ENCODE results near the gene RPH3AL.
"Not testable (repeated sequence)": the region's sequence is repeated elsewhere in the genome, so short reads cannot be mapped to it uniquely, and the experiment has no call there.

RPH3AL gene

GRCh38 chr17:253091-253846 lies 99.3 kb downstream of the RPH3AL start:
- H3K4me3 ChIP-seq (ENCODE audit: low read depth, low read length) = no peak overlapping the region
- no peak for DNase-seq (ENCODE audit: low read depth)

- DNase-seq (ENCODE audit: low read depth) = no peak
- H3K4me3 ChIP-seq (ENCODE audit: low read depth, low read length) = no peak overlapping the region
Observed at GRCh38 chr17:252456-252855, 100.2 kb downstream of the RPH3AL start.

GRCh38 chr17:251531-251930 lies 101.1 kb downstream of the RPH3AL start:
- DNase-seq (ENCODE audit: low read depth) = no peak
- H3K4me3 ChIP-seq (ENCODE audit: low read depth, low read length) = no peak overlapping the region

GRCh38 chr17:250487-251300 lies 101.9 kb downstream of the RPH3AL start:
- H3K4me3 ChIP-seq (ENCODE audit: low read depth, low read length) = no peak overlapping the region
- DNase-seq (ENCODE audit: low read depth) = no peak

- DNase-seq (ENCODE audit: low read depth) = no peak
Observed at GRCh38 chr17:249236-249993, 103.2 kb downstream of the RPH3AL start.

GRCh38 chr17:248337-249235 lies 104.0 kb downstream of the RPH3AL start:
- DNase-seq (ENCODE audit: low read depth) = no peak

More at GRCh38 chr17:249236-249993, 103.2 kb downstream of the RPH3AL start:
- H3K4me3 ChIP-seq (ENCODE audit: low read depth, low read length) = no peak overlapping the region

GRCh38 chr17:247767-248166 lies 104.8 kb downstream of the RPH3AL start:
- DNase-seq (ENCODE audit: low read depth) = no peak
- no peak overlapping the region for H3K4me3 ChIP-seq (ENCODE audit: low read depth, low read length)

More at GRCh38 chr17:248337-249235, 104.0 kb downstream of the RPH3AL start:
- H3K4me3 ChIP-seq (ENCODE audit: low read depth, low read length) = no peak overlapping the region

GRCh38 chr17:246851-247421 lies 105.7 kb downstream of the RPH3AL start:
- H3K4me3 ChIP-seq (ENCODE audit: low read depth, low read length) = no peak overlapping the region
- DNase-seq (ENCODE audit: low read depth) = no peak

- DNase-seq (ENCODE audit: low read depth) = no peak
Observed at GRCh38 chr17:246226-246625, 106.4 kb downstream of the RPH3AL start.

GRCh38 chr17:245611-246010 lies 107.0 kb downstream of the RPH3AL start:
- no peak for DNase-seq (ENCODE audit: low read depth)
- no peak overlapping the region for H3K4me3 ChIP-seq (ENCODE audit: low read depth, low read length)

More at GRCh38 chr17:246226-246625, 106.4 kb downstream of the RPH3AL start:
- no peak overlapping the region for H3K4me3 ChIP-seq (ENCODE audit: low read depth, low read length)

- no peak for DNase-seq (ENCODE audit: low read depth)
- H3K4me3 ChIP-seq (ENCODE audit: low read depth, low read length) = no peak overlapping the region
Observed at GRCh38 chr17:245020-245419, 107.6 kb downstream of the RPH3AL start.

- DNase-seq (ENCODE audit: low read depth); H3K4me3 ChIP-seq (ENCODE audit: low read depth, low read length): not testable (repeated sequence)
Observed at GRCh38 chr17:243924-244323, 108.7 kb downstream of the RPH3AL start.

GRCh38 chr17:238964-239259 lies 113.7 kb downstream of the RPH3AL start:
- no peak for DNase-seq (ENCODE audit: low read depth)
- H3K4me3 ChIP-seq (ENCODE audit: low read depth, low read length) = no peak overlapping the region

- no peak for DNase-seq (ENCODE audit: low read depth)
- no peak overlapping the region for H3K4me3 ChIP-seq (ENCODE audit: low read depth, low read length)
Observed at GRCh38 chr17:238071-238963, 114.3 kb downstream of the RPH3AL start.

- DNase-seq (ENCODE audit: low read depth) = no peak
- H3K4me3 ChIP-seq (ENCODE audit: low read depth, low read length) = no peak overlapping the region
Observed at GRCh38 chr17:237406-237955, 115.1 kb downstream of the RPH3AL start.

GRCh38 chr17:236641-237405 lies 115.8 kb downstream of the RPH3AL start:
- H3K4me3 ChIP-seq (ENCODE audit: low read depth, low read length) = no peak overlapping the region
- no peak for DNase-seq (ENCODE audit: low read depth)
